Karpas-422 (cell line): ENCODE results near the gene ENO4. TPM values are rescaled to one million over a fixed set of nuclear protein-coding genes. Genes with fewer than 3 reads are reported as not detected.

Experiments used
- DNase-seq: peaks from one replicate; pipeline ENCODE4 v3.0.0-alpha.2; 2015
- H2AFZ ChIP-seq: fragments of 200-600 bp; sonication (generic); 2 replicates; pipeline ENCODE4 v1.6.1; 2014; ENCODE audit warnings: antibody characterized with exemption, low read length, mixed read lengths
- H3K27ac ChIP-seq: fragments of 200-600 bp; sonication (generic); 2 replicates; pipeline ENCODE4 v1.5.1; 2014; ENCODE audit warnings: mild to moderate bottlenecking, low read length, moderate library complexity
- H3K27me3 ChIP-seq: fragments of 200-600 bp; sonication (generic); 2 replicates; pipeline ENCODE4 v1.6.1; 2014; ENCODE audit warnings: low read length, mixed read lengths
- H3K36me3 ChIP-seq: fragments of 200-600 bp; sonication (generic); 2 replicates; pipeline ENCODE4 v1.6.1; 2014; ENCODE audit warnings: low read length, mixed read lengths; ENCODE audit not compliant: insufficient read depth
- H3K4me1 ChIP-seq: fragments of 200-600 bp; sonication (generic); 2 replicates; pipeline ENCODE4 v1.6.1; 2014; ENCODE audit warnings: mild to moderate bottlenecking, low read length, mixed read lengths
- H3K4me2 ChIP-seq: fragments of 200-600 bp; sonication (generic); 2 replicates; pipeline ENCODE4 v1.6.1; 2014; ENCODE audit warnings: low read length, low read depth, mild to moderate bottlenecking; ENCODE audit not compliant: poor library complexity, severe bottlenecking
- H3K4me3 ChIP-seq: fragments of 200-600 bp; sonication (generic); 2 replicates; pipeline ENCODE4 v1.5.1; 2014; ENCODE audit warnings: mild to moderate bottlenecking, antibody characterized with exemption, low read length, mixed read lengths
- H3K79me2 ChIP-seq: fragments of 200-600 bp; sonication (generic); 2 replicates; pipeline ENCODE4 v1.6.1; 2014; ENCODE audit warnings: mild to moderate bottlenecking, low read length, mixed read lengths
- H3K9ac ChIP-seq: fragments of 200-600 bp; sonication (generic); 2 replicates; pipeline ENCODE4 v1.6.0; 2014; ENCODE audit warnings: low read length
- H3K9me2 ChIP-seq: fragments of 200-600 bp; sonication (generic), shearing (Covaris generic); replicated peaks from 2 replicates; pipeline ENCODE4 v1.6.0; 2014; ENCODE audit warnings: mild to moderate bottlenecking, low read length, moderate library complexity; ENCODE audit not compliant: insufficient read depth
- H3K9me3 ChIP-seq: fragments of 300-700, 200-600 bp; sonication (generic); 2 replicates; pipeline ENCODE4 v1.6.1; 2014; ENCODE audit warnings: low read length, mixed read lengths
- H4K20me1 ChIP-seq: fragments of 200-600 bp; sonication (generic); 2 replicates; pipeline ENCODE4 v1.6.1; 2014; ENCODE audit warnings: mild to moderate bottlenecking, antibody characterized with exemption, low read length, low read depth; ENCODE audit not compliant: insufficient read depth
- total RNA-seq: library from RNA; depleted of rRNA; stranded (reverse); fragments of >200 nt; shearing (Covaris generic); gene quantifications from 2 replicates; pipeline ENCODE4 v1.2.3, GENCODE V29; 2014; ENCODE audit warnings: low replicate concordance; rRNA removed

ENO4 gene
- total RNA-seq, 1 experiment from 2014 or later: not detected

DNA sequence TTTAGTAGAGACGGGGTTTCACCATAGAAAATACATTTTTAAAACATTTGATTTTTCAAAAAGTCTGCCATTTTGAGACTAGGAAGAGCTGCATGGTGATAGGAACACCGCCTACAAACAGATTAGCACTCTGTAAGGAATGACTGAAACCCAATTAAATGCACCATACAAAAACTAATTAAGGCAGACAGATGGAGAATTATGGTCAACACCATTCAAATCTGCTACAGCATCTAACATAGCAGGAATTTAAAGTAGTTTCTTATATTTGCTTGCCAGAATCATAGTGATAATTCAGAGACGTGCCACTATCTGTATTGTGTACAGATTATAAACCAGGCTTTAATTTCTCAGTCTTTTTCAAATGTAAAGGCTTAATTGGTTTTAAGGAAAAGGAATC lies 68.2 kb downstream of the ENO4 start:
- no peaks in the 10 kb centered on the region for H3K79me2 ChIP-seq
- no peak overlapping the region for H3K4me2 ChIP-seq
- H3K9ac ChIP-seq: no peak overlapping the region

DNA sequence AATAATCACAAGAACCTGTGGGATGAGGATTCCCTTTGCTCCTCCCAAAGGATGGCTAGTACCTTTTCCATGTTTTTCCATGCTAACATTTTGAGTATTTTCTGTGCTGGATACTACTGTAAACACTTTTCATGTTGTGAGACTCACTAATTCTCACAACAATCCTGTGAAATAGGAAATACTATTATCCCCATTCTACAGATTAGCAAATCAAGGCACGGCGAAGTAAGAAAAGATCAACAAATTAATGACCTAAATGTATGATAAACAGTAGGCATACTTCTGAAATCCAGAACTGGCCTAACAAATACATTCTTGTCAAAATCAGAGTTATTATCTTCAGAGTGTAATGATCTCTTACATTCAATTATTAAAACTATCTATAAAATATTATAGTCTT lies 69.3 kb downstream of the ENO4 start:
- no peaks in the 10 kb centered on the region for H3K36me3 ChIP-seq
- H3K4me3 ChIP-seq: no peak overlapping the region
- no peaks in the 10 kb centered on the region for H3K9me2 ChIP-seq
- H3K27ac ChIP-seq: no peak overlapping the region
- H3K9me3 ChIP-seq: no peaks in the 10 kb centered on the region
- no peaks in the 10 kb centered on the region for H3K79me2 ChIP-seq
- H3K4me1 ChIP-seq: no peaks in the 10 kb centered on the region
- H4K20me1 ChIP-seq: no peaks in the 10 kb centered on the region
- DNase-seq: no peak
- no peak overlapping the region for H3K4me2 ChIP-seq
- H2AFZ ChIP-seq: no peak overlapping the region
- H3K27me3 ChIP-seq: no peaks in the 10 kb centered on the region
- H3K9ac ChIP-seq: no peak overlapping the region

More for the DNA sequence above, 68.2 kb downstream of the ENO4 start:
- no peak overlapping the region for H3K27ac ChIP-seq
- no peaks in the 10 kb centered on the region for H3K9me2 ChIP-seq
- no peaks in the 10 kb centered on the region for H3K27me3 ChIP-seq
- H3K4me3 ChIP-seq: no peak overlapping the region
- H4K20me1 ChIP-seq: no peaks in the 10 kb centered on the region
- DNase-seq: no peak
- no peaks in the 10 kb centered on the region for H3K36me3 ChIP-seq
- H2AFZ ChIP-seq: no peak overlapping the region
- H3K4me1 ChIP-seq: no peaks in the 10 kb centered on the region
- H3K9me3 ChIP-seq: no peaks in the 10 kb centered on the region

GRCh38 chr10:116919164-116919563 lies 69.9 kb downstream of the ENO4 start:
- no peak for DNase-seq
- Histone ChIP-seq H2AFZ (no peak overlapping the region), H4K20me1 (no peaks in the 10 kb centered on the region), H3K36me3 (no peaks in the 10 kb centered on the region), H3K4me3 (no peak overlapping the region), H3K79me2 (no peaks in the 10 kb centered on the region), H3K9me3 (no peaks in the 10 kb centered on the region), H3K4me1 (no peaks in the 10 kb centered on the region), H3K9ac (no peak overlapping the region), H3K4me2 (no peak overlapping the region), H3K9me2 (no peaks in the 10 kb centered on the region), H3K27ac (no peak overlapping the region), H3K27me3 (no peaks in the 10 kb centered on the region)

DNA sequence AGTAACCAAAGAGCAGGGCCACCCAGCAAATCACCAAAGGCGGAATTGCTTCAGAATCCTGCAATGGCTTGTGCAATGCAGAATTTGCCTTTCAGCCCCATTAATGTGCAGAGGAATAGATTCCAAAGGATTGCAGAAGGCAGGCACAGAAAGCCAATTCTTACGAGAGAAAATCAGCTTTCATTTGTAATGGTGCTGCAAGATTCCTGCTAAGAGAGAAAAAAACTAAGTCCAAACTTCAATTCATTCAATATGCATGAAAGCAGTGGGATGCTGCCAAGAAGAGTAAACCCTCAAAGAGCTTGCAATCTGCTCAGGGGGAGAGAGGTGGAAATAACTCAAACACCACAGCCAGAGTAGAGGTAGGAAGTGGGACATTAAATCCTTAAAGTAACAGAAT lies 70.4 kb downstream of the ENO4 start:
- Histone ChIP-seq H3K36me3 (no peaks in the 10 kb centered on the region), H3K27me3 (no peaks in the 10 kb centered on the region), H3K4me2 (no peak overlapping the region), H3K4me1 (no peaks in the 10 kb centered on the region), H3K4me3 (no peak overlapping the region), H3K27ac (no peak overlapping the region), H3K9me2 (no peaks in the 10 kb centered on the region), H3K9me3 (no peaks in the 10 kb centered on the region), H2AFZ (no peak overlapping the region), H4K20me1 (no peaks in the 10 kb centered on the region), H3K9ac (no peak overlapping the region), H3K79me2 (no peaks in the 10 kb centered on the region)
- no peak for DNase-seq

GRCh38 chr10:116925056-116925455 lies 75.8 kb downstream of the ENO4 start:
- no peak for DNase-seq
- Histone ChIP-seq H3K4me1 (no peaks in the 10 kb centered on the region), H3K4me3 (no peak overlapping the region), H3K9me2 (no peaks in the 10 kb centered on the region), H4K20me1 (no peaks in the 10 kb centered on the region), H3K27me3 (no peaks in the 10 kb centered on the region), H2AFZ (no peak overlapping the region), H3K36me3 (no peaks in the 10 kb centered on the region), H3K79me2 (no peaks in the 10 kb centered on the region), H3K4me2 (no peak overlapping the region), H3K9me3 (no peaks in the 10 kb centered on the region), H3K9ac (no peak overlapping the region), H3K27ac (no peak overlapping the region)

DNA sequence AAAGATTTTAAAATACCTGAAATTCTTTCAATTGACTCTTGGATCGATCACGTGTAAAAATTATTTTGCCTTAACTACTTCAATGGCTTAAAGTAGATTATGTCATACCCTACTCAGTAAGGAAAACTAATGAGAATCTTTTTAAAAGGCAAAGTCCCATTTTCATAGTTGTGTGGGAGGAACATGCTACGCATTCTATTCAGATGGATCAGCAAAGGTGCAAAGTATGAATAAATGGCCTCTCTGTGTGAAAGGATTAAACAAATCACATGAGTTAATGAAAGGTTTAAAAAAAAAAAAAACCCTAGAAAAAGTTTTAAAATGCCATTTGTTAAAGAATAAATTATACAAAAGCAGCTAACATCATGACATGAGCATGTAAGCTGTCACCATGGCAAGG lies 77.1 kb downstream of the ENO4 start:
- Histone ChIP-seq H3K9me2 (no peaks in the 10 kb centered on the region), H3K79me2 (no peaks in the 10 kb centered on the region), H4K20me1 (no peaks in the 10 kb centered on the region), H3K27ac (no peak overlapping the region), H3K4me1 (no peaks in the 10 kb centered on the region), H3K9ac (no peak overlapping the region), H3K4me2 (no peak overlapping the region), H3K36me3 (no peaks in the 10 kb centered on the region), H3K27me3 (no peaks in the 10 kb centered on the region), H3K9me3 (no peaks in the 10 kb centered on the region), H2AFZ (no peak overlapping the region), H3K4me3 (no peak overlapping the region)
- no peak for DNase-seq

DNA sequence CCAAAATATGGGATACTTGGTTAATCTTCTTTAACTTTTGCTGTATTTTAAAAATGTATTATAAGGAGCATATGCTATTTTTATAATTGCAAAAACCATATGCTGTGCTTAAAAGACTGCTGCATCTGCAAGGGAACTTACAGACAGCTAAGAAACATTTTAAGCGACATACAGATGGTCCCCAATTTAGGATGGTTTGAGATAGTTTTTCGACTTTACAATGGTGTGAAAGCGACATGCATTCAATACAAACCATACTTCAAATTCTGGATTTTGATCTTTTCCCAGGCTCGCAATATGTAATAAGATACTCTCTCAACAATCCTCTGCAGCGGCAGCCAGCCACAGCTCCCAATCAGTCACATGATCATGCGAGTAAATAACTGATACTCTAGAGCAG lies 82.5 kb downstream of the ENO4 start:
- H3K27me3 ChIP-seq: no peaks in the 10 kb centered on the region
- no peaks in the 10 kb centered on the region for H3K9me3 ChIP-seq
- H3K4me3 ChIP-seq: no peak overlapping the region
- H3K4me2 ChIP-seq: no peak overlapping the region
- H3K27ac ChIP-seq: no peak overlapping the region
- no peak for DNase-seq
- H3K9ac ChIP-seq: no peak overlapping the region
- no peak overlapping the region for H2AFZ ChIP-seq
- H3K9me2 ChIP-seq: no peaks in the 10 kb centered on the region
- H3K4me1 ChIP-seq: no peaks in the 10 kb centered on the region
- no peaks in the 10 kb centered on the region for H3K36me3 ChIP-seq
- no peaks in the 10 kb centered on the region for H3K79me2 ChIP-seq
- no peaks in the 10 kb centered on the region for H4K20me1 ChIP-seq

Other genes starting within 250 kb of the ENO4 start
- gene PNLIPRP2, start 228.5 kb upstream of the ENO4 start, total RNA-seq: not detected in 2 replicates
- gene HSPA12A, start 106.9 kb upstream of the ENO4 start, total RNA-seq: 0.07 TPM in 2 replicates
- not detected in 2 replicates for gene SHTN1, start 155.7 kb downstream of the ENO4 start, total RNA-seq